ENCODE measurements around the gene SEC16A.

The SEC16A gene

GRCh38 chr9:136421791-136422190 lies 61.0 kb downstream of the SEC16A start:
- Histone ChIP-seq H3K36me3 (ENCODE audit: low read depth) (peaks cover 74% of the 10 kb centered on the region), H3K27me3 (ENCODE audit: insufficient read depth, poor library complexity, severe bottlenecking) (no peaks in the 10 kb centered on the region), H3K4me3 (ENCODE audit: severe bottlenecking) (no peak overlapping the region), H3K4me1 (ENCODE audit: insufficient read depth, poor library complexity, severe bottlenecking) (no peaks in the 10 kb centered on the region), H3K9me3 (ENCODE audit: severe bottlenecking) (no peaks in the 10 kb centered on the region), H3K27ac (ENCODE audit: poor library complexity, severe bottlenecking) (no peak overlapping the region)
- ATAC-seq (ENCODE audit: low read depth) = no peak
- DNase-seq (ENCODE audit: low spot score) = no peak
- no peak for TF ChIP-seq CTCF (IDR thresholded peaks at IDR 0.05; ENCODE audit: poor library complexity, severe bottlenecking)

- no peak for ATAC-seq (ENCODE audit: low read depth)
Measured at GRCh38 chr9:136419092-136419420, 63.8 kb downstream of the SEC16A start.

GRCh38 chr9:136418182-136419091 lies 64.4 kb downstream of the SEC16A start:
- peak; percentile 54 for DNase-seq (ENCODE audit: low spot score)
- no peak for ATAC-seq (ENCODE audit: low read depth)
- no peak for TF ChIP-seq CTCF (IDR thresholded peaks at IDR 0.05; ENCODE audit: poor library complexity, severe bottlenecking)
- Histone ChIP-seq H3K27ac (ENCODE audit: poor library complexity, severe bottlenecking) (no peak overlapping the region), H3K36me3 (ENCODE audit: low read depth) (peaks cover 93% of the 10 kb centered on the region), H3K9me3 (ENCODE audit: severe bottlenecking) (no peaks in the 10 kb centered on the region), H3K27me3 (ENCODE audit: insufficient read depth, poor library complexity, severe bottlenecking) (no peaks in the 10 kb centered on the region), H3K4me1 (ENCODE audit: insufficient read depth, poor library complexity, severe bottlenecking) (no peaks in the 10 kb centered on the region), H3K4me3 (ENCODE audit: severe bottlenecking) (no peak overlapping the region)

More at GRCh38 chr9:136419092-136419420, 63.8 kb downstream of the SEC16A start:
- no peak for TF ChIP-seq CTCF (IDR thresholded peaks at IDR 0.05; ENCODE audit: poor library complexity, severe bottlenecking)
- peaks cover 93% of the 10 kb centered on the region for H3K36me3 ChIP-seq (ENCODE audit: low read depth)
- H3K4me1 ChIP-seq (ENCODE audit: insufficient read depth, poor library complexity, severe bottlenecking) = no peaks in the 10 kb centered on the region
- no peaks in the 10 kb centered on the region for H3K9me3 ChIP-seq (ENCODE audit: severe bottlenecking)
- H3K27ac ChIP-seq (ENCODE audit: poor library complexity, severe bottlenecking) = no peak overlapping the region
- no peak for DNase-seq (ENCODE audit: low spot score)
- no peaks in the 10 kb centered on the region for H3K27me3 ChIP-seq (ENCODE audit: insufficient read depth, poor library complexity, severe bottlenecking)
- no peak overlapping the region for H3K4me3 ChIP-seq (ENCODE audit: severe bottlenecking)

- ATAC-seq (ENCODE audit: low read depth) = no peak
- no peak for TF ChIP-seq CTCF (IDR thresholded peaks at IDR 0.05; ENCODE audit: poor library complexity, severe bottlenecking)
Measured at GRCh38 chr9:136416914-136417313, 65.9 kb downstream of the SEC16A start.

GRCh38 chr9:136416427-136416826 lies 66.4 kb downstream of the SEC16A start:
- ATAC-seq (ENCODE audit: low read depth) (no peak), DNase-seq (ENCODE audit: low spot score) (no peak)
- Histone ChIP-seq H3K4me1 (ENCODE audit: insufficient read depth, poor library complexity, severe bottlenecking) (peaks cover 8% of the 10 kb centered on the region), H3K27me3 (ENCODE audit: insufficient read depth, poor library complexity, severe bottlenecking) (no peaks in the 10 kb centered on the region), H3K36me3 (ENCODE audit: low read depth) (peaks cover 93% of the 10 kb centered on the region), H3K27ac (ENCODE audit: poor library complexity, severe bottlenecking) (no peak overlapping the region), H3K4me3 (ENCODE audit: severe bottlenecking) (no peak overlapping the region), H3K9me3 (ENCODE audit: severe bottlenecking) (no peaks in the 10 kb centered on the region)
- TF ChIP-seq CTCF (IDR thresholded peaks at IDR 0.05; ENCODE audit: poor library complexity, severe bottlenecking) = no peak

More at GRCh38 chr9:136416914-136417313, 65.9 kb downstream of the SEC16A start:
- H3K9me3 ChIP-seq (ENCODE audit: severe bottlenecking) = no peaks in the 10 kb centered on the region
- H3K27ac ChIP-seq (ENCODE audit: poor library complexity, severe bottlenecking) = no peak overlapping the region
- no peak overlapping the region for H3K4me3 ChIP-seq (ENCODE audit: severe bottlenecking)
- DNase-seq (ENCODE audit: low spot score) = no peak
- peaks cover 3% of the 10 kb centered on the region for H3K4me1 ChIP-seq (ENCODE audit: insufficient read depth, poor library complexity, severe bottlenecking)
- no peaks in the 10 kb centered on the region for H3K27me3 ChIP-seq (ENCODE audit: insufficient read depth, poor library complexity, severe bottlenecking)
- peaks cover 95% of the 10 kb centered on the region for H3K36me3 ChIP-seq (ENCODE audit: low read depth)

Measured in RWPE2 (cell line).